Measurements from ENCODE around the gene PTPRD. TPM values are rescaled to one million over a fixed set of nuclear protein-coding genes. Genes with fewer than 3 reads are reported as not detected.

Gene PTPRD
- polyA plus RNA-seq, 1 donor, result 145 TPM

- DNase-seq, result no peak
Measured at GRCh38 chr9:8329561-8330283, 2283.1 kb downstream of the PTPRD start.

- no peak for DNase-seq
Measured at GRCh38 chr9:8315211-8315610, 2297.6 kb downstream of the PTPRD start.

GRCh38 chr9:8309258-8309657 lies 2303.5 kb downstream of the PTPRD start:
- DNase-seq, result no peak

GRCh38 chr9:8304720-8305119 lies 2308.1 kb downstream of the PTPRD start:
- DNase-seq, result no peak

GRCh38 chr9:8301296-8301695 lies 2311.5 kb downstream of the PTPRD start:
- DNase-seq, result no peak

- no peak for DNase-seq
Measured at GRCh38 chr9:8297047-8297446, 2315.8 kb downstream of the PTPRD start.

GRCh38 chr9:8292657-8293056 lies 2320.1 kb downstream of the PTPRD start:
- DNase-seq, result no peak

GRCh38 chr9:8289681-8290080 lies 2323.1 kb downstream of the PTPRD start:
- no peak for DNase-seq

GRCh38 chr9:8287970-8288369 lies 2324.8 kb downstream of the PTPRD start:
- no peak for DNase-seq

- DNase-seq, result no peak
Measured at GRCh38 chr9:8287501-8287900, 2325.3 kb downstream of the PTPRD start.

GRCh38 chr9:8284884-8285283 lies 2327.9 kb downstream of the PTPRD start:
- DNase-seq, result no peak

- DNase-seq, result no peak
Measured at GRCh38 chr9:8282535-8282934, 2330.3 kb downstream of the PTPRD start.

GRCh38 chr9:8280811-8281210 lies 2332.0 kb downstream of the PTPRD start:
- no peak for DNase-seq

GRCh38 chr9:8278048-8278447 lies 2334.8 kb downstream of the PTPRD start:
- no peak for DNase-seq

- DNase-seq, result no peak
Measured at GRCh38 chr9:8270235-8270634, 2342.6 kb downstream of the PTPRD start.

GRCh38 chr9:8268881-8269280 lies 2343.9 kb downstream of the PTPRD start:
- DNase-seq, result no peak

GRCh38 chr9:8268216-8268878 lies 2344.5 kb downstream of the PTPRD start:
- no peak for DNase-seq

GRCh38 chr9:8267636-8268035 lies 2345.2 kb downstream of the PTPRD start:
- no peak for DNase-seq

- no peak for DNase-seq
Measured at GRCh38 chr9:8266861-8267260, 2345.9 kb downstream of the PTPRD start.

- no peak for DNase-seq
Measured at GRCh38 chr9:8265281-8265680, 2347.5 kb downstream of the PTPRD start.

Data from left kidney (tissue), 2 donors.